ENCODE results near the gene CD99. TPM values are rescaled to one million over a fixed set of nuclear protein-coding genes. Genes with fewer than 3 reads are reported as not detected.

The CD99 gene
- total RNA-seq, 1 experiment from 2014 or later, result 1,443 TPM

DNA sequence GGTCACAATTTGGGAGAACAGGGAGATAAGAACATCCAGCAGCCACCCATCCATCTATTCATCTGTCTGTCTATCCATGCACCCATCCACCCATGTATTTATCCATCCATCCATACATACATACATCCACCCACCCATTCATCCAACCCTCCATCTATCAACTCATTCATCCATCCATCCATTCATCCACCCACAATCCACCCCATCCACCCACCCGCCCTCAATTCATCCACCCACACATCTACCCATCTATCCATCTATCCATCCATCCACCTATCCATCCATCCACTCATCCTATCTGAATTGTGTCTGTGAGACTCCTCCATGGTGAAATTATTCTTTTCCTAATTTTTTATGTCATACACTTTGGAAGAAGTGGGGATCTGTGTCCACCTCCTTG is 6.8 kb upstream of the CD99 start:
- Histone ChIP-seq H3K4me1 (ENCODE audit: insufficient read depth, low read length, poor library complexity, severe bottlenecking) (peaks cover 18% of the 10 kb centered on the region), H3K27ac (ENCODE audit: low read depth, low read length, poor library complexity, severe bottlenecking) (no peak overlapping the region), H3K36me3 (ENCODE audit: insufficient read depth, low read length, poor library complexity, severe bottlenecking) (no peaks in the 10 kb centered on the region), H3K9me3 (ENCODE audit: low read depth, low read length, poor library complexity, severe bottlenecking) (no peaks in the 10 kb centered on the region), H3K27me3 (replicated peaks; ENCODE audit: insufficient read depth, low read depth, low read length, poor library complexity) (no peaks in the 10 kb centered on the region), H3K4me3 (ENCODE audit: low read depth, low read length, poor library complexity, severe bottlenecking) (no peak overlapping the region)
- ChIA-PET POLR2A (ENCODE audit: low non-redundant PET) (no interaction called here), CTCF (no interaction called here)
- intact Hi-C loops (cut with micrococcal nuclease; ENCODE audit: unreplicated experiment), result no loop called here
- no peak for DNase-seq (ENCODE audit: low spot score)
- no TSS peak for BruUV-seq (replicated peaks)
- TF ChIP-seq, protein P1, sequence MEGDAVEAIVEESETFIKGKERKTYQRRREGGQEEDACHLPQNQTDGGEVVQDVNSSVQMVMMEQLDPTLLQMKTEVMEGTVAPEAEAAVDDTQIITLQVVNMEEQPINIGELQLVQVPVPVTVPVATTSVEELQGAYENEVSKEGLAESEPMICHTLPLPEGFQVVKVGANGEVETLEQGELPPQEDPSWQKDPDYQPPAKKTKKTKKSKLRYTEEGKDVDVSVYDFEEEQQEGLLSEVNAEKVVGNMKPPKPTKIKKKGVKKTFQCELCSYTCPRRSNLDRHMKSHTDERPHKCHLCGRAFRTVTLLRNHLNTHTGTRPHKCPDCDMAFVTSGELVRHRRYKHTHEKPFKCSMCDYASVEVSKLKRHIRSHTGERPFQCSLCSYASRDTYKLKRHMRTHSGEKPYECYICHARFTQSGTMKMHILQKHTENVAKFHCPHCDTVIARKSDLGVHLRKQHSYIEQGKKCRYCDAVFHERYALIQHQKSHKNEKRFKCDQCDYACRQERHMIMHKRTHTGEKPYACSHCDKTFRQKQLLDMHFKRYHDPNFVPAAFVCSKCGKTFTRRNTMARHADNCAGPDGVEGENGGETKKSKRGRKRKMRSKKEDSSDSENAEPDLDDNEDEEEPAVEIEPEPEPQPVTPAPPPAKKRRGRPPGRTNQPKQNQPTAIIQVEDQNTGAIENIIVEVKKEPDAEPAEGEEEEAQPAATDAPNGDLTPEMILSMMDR (conservative IDR thresholded peaks at IDR 0.05; ENCODE audit: low read depth, low read length), result no peak

DNA sequence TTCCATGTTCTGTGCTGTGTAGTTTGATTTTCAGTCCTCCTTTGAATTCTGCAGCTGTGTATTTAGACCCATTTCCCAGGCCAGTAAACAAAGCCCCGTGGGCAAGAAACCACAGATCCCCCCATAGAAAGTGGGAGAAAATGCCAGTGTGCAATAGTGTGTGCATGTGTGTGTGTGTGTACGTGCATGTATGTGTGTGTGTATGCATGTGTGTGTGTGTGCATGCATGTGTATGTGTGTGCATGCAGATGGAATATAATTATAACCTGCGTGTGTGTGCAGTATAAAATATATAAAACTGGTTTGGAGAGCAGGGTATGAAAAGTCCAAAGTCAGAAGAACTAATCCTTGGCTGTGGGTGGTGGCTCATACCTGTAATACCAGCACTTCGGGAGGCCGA is 5.2 kb upstream of the CD99 start:
- Histone ChIP-seq H3K36me3 (ENCODE audit: insufficient read depth, low read length, poor library complexity, severe bottlenecking) (no peaks in the 10 kb centered on the region), H3K27ac (ENCODE audit: low read depth, low read length, poor library complexity, severe bottlenecking) (no peak overlapping the region), H3K4me3 (ENCODE audit: low read depth, low read length, poor library complexity, severe bottlenecking) (no peak overlapping the region), H3K27me3 (replicated peaks; ENCODE audit: insufficient read depth, low read depth, low read length, poor library complexity) (no peaks in the 10 kb centered on the region), H3K9me3 (ENCODE audit: low read depth, low read length, poor library complexity, severe bottlenecking) (no peaks in the 10 kb centered on the region), H3K4me1 (ENCODE audit: insufficient read depth, low read length, poor library complexity, severe bottlenecking) (peaks cover 16% of the 10 kb centered on the region)
- no TSS peak for BruUV-seq (replicated peaks)
- no peak for TF ChIP-seq EZH2 (IDR thresholded peaks at IDR 0.05; ENCODE audit: borderline replicate concordance, low read depth, low read length, poor library complexity, severe bottlenecking)
- TF ChIP-seq, protein P1 (conservative IDR thresholded peaks at IDR 0.05; ENCODE audit: low read depth, low read length), result no peak
- intact Hi-C loops (cut with micrococcal nuclease; ENCODE audit: unreplicated experiment), result no loop called here
- ChIA-PET POLR2A (ENCODE audit: low non-redundant PET) (no interaction called here), CTCF (no interaction called here)
- no peak for DNase-seq (ENCODE audit: low spot score)

DNA sequence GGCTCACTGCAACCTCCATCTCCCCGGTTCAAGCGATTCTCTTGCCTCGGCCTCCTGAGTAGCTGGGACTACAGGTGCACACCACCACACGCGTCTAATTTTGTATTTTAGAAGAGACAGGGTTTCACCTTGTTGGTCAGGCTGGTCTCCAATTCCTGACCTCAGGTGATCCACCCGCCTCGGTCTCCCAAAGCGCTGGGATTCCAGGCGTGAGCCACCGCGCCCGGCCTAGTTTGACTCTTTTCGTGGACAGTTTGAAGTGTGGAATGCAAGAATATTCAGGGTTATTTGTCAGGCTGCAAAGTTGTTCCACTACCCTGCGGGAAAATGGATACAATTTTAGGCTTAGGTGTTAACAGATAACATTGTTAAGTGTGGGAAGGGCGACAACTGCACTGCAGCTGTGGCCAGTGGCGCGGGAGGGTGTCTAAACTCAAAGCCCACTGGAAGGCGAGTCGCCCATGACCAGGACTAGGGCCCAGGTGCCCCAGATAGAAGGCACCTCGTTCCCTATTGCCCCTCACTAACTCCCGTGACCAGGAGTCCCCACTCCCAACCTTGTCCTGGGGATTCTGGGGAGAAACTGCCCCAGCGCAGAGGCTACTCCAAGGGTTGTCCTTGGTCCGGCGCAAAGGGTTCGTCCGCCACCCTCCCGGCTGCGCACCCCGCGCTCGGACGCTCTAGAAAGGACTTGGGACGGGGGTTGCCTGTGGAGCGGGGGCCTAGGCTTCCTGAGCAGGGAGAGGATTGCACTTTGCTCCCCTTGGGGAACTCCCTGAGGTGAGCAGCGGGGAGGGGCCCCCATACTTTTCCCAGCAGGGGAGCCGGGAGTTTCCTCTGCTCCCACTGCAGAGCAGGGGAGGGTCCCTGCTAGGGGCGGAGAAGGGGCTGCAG is 1.1 kb upstream of the CD99 start:
- no peak for DNase-seq (ENCODE audit: low spot score)
- no TSS peak for BruUV-seq (replicated peaks)
- TF ChIP-seq, protein P1 (conservative IDR thresholded peaks at IDR 0.05; ENCODE audit: low read depth, low read length), result no peak
- no peak for TF ChIP-seq EZH2 (IDR thresholded peaks at IDR 0.05; ENCODE audit: borderline replicate concordance, low read depth, low read length, poor library complexity, severe bottlenecking)
- Histone ChIP-seq H3K4me3 (ENCODE audit: low read depth, low read length, poor library complexity, severe bottlenecking) (peak overlapping the region; percentile 100), H3K27me3 (replicated peaks; ENCODE audit: insufficient read depth, low read depth, low read length, poor library complexity) (no peaks in the 10 kb centered on the region), H3K36me3 (ENCODE audit: insufficient read depth, low read length, poor library complexity, severe bottlenecking) (peaks cover 24% of the 10 kb centered on the region), H3K4me1 (ENCODE audit: insufficient read depth, low read length, poor library complexity, severe bottlenecking) (peaks cover 18% of the 10 kb centered on the region), H3K27ac (ENCODE audit: low read depth, low read length, poor library complexity, severe bottlenecking) (peak overlapping the region; percentile 97), H3K9me3 (ENCODE audit: low read depth, low read length, poor library complexity, severe bottlenecking) (no peaks in the 10 kb centered on the region)
- intact Hi-C loops (cut with micrococcal nuclease; ENCODE audit: unreplicated experiment), result loop anchor here (5.0 kb wide), 1 partner anchor 38 kb away; no protein-coding TSS in a partner anchor
- ChIA-PET CTCF (no interaction called here), POLR2A (ENCODE audit: low non-redundant PET) (no interaction called here)
